ENCODE results near the gene TMEM260. TPM values are rescaled to one million over a fixed set of nuclear protein-coding genes. Genes with fewer than 3 reads are reported as not detected.

TMEM260 gene
- 10 to 100 TPM; 21.2 to 37.1 (median 31.5) TPM for polyA plus RNA-seq (ENCODE audit: insufficient read depth in 1 of 5, insufficient read length in 5 of 5, low replicate concordance in 1 of 5)
- long read RNA-seq, donor 1, full-length matches to known transcripts: 2 of 8 reads
- long read RNA-seq, donor 1, partial matches to known transcripts: 6 of 8 reads
- long read RNA-seq, donor 1, other reads (novel, unspliced or antisense): 0 of 8 reads
- long read RNA-seq, donor 2, full-length matches to known transcripts: 5 of 5 reads
- long read RNA-seq, donor 2, partial matches to known transcripts: 0 of 5 reads
- long read RNA-seq, donor 2, other reads (novel, unspliced or antisense): 0 of 5 reads
- long read RNA-seq, donor 3, full-length matches to known transcripts: 3 of 3 reads
- long read RNA-seq, donor 3, partial matches to known transcripts: 0 of 3 reads
- long read RNA-seq, donor 3, other reads (novel, unspliced or antisense): 0 of 3 reads
- long read RNA-seq, donor 4, partial matches to known transcripts: 6 of 6 reads
- long read RNA-seq, donor 4, other reads (novel, unspliced or antisense): 0 of 6 reads
- long read RNA-seq, donor 5, full-length matches to known transcripts: 4 of 13 reads
- long read RNA-seq, donor 5, partial matches to known transcripts: 9 of 13 reads
- long read RNA-seq, donor 5, other reads (novel, unspliced or antisense): 0 of 13 reads
- long read RNA-seq, donor 6, full-length matches to known transcripts: 4 of 4 reads
- long read RNA-seq, donor 6, partial matches to known transcripts: 0 of 4 reads
- long read RNA-seq, donor 6, other reads (novel, unspliced or antisense): 0 of 4 reads
- long read RNA-seq, donor 7, partial matches to known transcripts: 7 of 8 reads
- long read RNA-seq, donor 7, other reads (novel, unspliced or antisense): 0 of 8 reads
- long read RNA-seq, donor 8, partial matches to known transcripts: 0 of 1 reads
- long read RNA-seq, donor 8, other reads (novel, unspliced or antisense): 0 of 1 reads

DNA sequence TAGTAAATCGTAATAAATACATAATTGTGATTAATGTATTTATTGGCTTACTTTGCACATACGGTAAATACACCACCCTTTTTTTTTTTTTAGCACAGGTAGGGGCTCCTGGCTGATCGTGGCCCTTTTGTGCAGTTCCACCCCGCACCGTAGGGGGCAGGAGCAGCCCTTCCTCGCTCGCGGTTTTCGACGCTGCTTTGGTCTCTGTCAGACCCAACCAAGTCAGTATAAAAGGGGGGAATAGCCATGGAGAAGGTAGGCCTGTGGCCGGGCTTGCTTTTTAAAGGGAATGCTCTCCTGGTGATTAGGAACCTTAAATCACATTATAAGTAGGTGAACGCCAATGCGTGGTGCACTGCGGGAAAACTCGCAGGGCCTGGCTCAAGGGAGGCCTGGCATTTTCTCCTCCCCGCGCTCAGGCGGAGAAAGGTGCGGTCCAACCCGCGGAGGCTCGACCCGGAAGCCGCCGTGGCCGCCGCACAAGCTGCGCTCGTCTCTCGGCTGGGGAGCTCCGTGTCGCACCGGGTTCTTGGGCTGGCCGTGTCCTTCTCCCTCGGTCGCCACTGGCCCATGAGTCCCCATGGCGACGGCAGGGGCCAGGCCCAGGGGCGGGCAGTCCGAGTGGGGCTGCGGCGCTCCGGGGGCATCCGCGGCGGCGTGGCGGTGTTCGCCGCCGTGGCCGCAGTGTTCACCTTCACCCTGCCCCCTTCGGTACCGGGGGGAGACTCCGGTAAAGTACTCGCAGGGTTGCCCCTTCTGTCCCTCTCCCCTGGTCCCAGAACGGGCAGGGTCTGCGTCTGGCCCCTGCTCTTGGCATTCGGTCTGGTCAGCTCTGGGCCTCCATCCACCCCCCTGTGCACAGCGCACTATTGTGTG, at the start of gene TMEM260:
TSS of gene TMEM260 (plus strand) at position 454 of the 876 bp plus-strand sequence. CDS start at position 571, 117 bp downstream.
- DNase-seq: peak; percentile 88 to 89

- no peak for DNase-seq
Measured at GRCh38 chr14:56532546-56532945, 47.1 kb upstream of the TMEM260 start.

GRCh38 chr14:56534656-56535055, 44.9 kb upstream of the TMEM260 start:
- no peak for DNase-seq

DNA sequence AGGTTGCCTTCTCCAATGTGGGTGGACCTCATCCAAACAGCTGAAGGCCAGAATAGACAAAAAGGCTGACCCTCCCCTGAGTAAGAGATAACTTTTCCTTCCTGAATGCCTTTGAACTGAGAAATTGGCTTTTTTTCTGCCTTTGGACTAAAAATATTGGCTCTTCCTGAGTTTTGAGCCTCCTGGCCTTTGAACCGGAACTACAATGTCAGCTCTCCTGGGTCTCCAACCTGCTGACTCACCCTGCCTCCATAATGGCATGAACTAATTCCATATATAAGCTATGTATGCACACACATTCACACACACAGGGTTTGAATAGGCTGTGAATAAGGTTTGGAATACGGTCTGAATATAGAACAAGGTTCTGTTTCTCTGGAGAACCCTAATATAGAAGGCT, 39.7 kb upstream of the TMEM260 start:
- DNase-seq: no peak

DNA sequence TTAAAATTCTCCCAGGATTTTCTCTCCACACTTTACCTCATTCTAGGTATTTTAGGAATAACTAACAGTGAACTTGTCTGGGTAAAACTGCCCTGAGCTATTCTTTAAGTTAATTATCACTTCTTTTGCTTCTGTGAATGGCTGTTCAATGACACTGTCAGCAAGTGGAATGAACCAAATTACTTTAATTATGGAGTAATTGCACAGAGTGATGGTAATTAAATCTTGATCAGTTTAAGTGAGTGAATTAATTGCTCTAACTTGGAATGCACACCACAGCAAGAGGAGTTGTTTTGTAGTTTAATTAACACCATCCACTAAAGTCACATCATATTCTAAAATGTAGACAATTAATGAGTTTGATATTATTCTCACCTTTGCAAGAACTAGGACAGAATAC, 36.2 kb upstream of the TMEM260 start:
- DNase-seq: no peak

DNA sequence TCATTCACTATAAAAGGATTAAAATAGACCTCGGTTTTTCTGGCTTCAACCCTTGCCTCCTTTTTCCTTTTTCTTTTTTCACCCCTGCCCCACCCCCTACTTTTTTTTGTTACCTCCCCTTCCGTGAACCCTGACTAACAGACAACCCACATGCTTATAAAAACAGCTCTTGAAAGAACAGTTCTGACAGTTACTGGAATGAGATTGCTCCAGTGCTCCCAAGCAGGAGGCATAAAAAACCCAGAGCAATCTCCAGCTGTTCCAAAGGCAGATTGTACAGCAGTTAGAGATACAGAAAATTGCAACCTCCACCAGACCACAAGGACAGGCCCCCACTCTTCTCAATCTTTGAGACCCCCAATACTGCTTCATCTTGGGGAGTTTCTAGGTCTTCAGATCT, 29.9 kb upstream of the TMEM260 start:
- no peak for DNase-seq

DNA sequence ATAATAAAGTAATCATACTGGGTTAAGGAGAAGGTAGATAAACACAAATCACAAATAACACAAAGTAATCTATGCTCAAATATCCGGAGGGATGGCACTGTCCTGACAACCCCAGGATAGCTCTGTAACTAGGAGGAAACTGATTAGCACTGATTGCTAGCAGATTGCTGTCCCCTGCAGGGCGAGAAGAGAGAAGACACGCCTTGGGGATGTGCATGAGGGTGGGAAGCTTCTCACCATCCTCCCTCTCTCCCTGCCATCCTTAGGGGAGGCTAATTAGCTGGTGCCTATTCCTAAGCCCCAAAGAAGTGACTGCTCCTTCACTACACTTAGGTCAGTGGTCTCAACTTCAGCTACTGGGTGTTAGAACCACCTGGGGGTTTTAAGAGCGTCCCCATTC, 27.0 kb upstream of the TMEM260 start:
- DNase-seq: no peak

DNA sequence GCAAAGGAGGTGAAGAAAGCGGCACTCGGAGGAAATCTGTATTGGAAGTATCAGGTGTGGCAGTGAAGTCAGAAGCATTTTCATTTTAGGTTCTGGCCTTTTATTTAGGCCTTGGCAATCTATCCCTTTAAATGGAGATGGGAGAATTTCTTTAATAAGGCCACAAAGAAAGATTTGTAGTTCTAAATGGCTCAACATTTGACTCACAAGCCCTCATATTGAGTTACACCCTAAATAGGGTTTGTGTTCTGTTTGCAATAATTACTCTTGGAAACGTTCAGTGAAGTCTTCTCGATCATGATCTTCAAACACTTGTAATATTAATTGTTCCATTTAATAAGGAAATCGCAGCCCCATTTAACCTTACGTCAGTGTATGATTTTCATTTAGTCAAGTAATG, 25.3 kb upstream of the TMEM260 start:
- DNase-seq: no peak

- no peak for DNase-seq
Measured at GRCh38 chr14:56555921-56556570, 23.6 kb upstream of the TMEM260 start.

GRCh38 chr14:56559182-56559581, 20.4 kb upstream of the TMEM260 start:
- DNase-seq: no peak

DNA sequence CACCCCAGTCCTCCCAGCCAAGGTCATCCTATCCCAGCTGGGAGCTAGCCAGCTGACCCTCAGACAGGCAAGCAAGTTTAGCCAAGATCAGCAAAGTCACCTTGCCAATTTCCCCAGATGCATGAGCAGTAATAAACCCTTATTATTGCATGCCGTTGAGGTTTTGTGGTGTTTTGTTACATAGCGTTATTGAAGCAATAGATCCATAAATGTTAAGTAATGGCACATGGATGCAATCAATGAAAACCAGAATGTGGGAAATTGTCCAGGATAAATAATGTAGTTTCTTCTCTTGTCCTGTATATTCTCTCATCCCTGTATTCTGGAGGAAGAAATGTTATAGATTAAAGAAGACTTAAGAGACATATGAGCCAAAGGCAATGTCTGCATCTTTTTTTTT, 18.0 kb upstream of the TMEM260 start:
- no peak for DNase-seq

- DNase-seq: no peak
Measured at GRCh38 chr14:56562883-56563282, 16.7 kb upstream of the TMEM260 start.

- no peak for DNase-seq
Measured at GRCh38 chr14:56569174-56569573, 10.4 kb upstream of the TMEM260 start.

DNA sequence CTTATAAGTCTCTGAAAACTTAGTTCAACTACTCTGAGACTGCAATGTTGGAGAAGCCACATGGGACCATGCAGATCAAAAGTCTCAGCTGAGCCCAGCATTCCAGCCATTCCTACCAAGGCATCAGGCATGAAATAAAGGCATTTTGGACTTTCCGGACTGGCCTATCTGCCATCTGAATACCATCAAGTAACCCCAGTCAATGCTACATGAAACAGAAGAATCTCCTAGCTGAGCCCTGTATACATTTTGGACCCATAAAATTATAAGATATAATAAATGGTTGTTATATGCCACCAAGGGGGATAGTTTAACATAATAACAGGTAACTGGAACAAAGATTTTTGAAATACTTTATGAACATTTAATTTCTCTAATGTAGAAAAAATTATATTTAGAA, 9.3 kb upstream of the TMEM260 start:
- no peak for DNase-seq

DNA sequence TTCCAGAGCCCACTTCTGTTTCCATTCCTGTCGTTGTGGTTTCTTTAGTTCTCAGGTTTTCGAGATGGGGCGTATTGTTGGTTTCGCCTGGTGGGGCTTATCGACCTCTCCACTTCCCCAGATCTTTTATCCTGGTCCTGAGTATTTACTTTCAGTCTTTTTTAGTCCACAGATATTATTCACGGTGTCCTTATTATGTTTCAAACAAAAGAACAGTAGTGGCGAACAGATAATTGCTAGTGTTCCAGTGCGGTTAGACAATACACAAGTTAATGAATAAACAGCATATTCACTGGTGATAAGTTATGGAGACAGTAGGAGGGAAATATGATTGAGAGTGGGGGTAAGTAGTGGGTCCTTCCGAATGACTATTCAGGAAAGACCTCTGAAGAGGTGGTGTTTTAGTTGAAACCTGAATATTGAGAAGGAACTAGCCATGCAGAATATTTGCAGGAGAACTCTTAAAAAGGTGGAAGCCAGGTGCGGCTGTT, 668 bp downstream of the TMEM260 start:
- DNase-seq: no peak

DNA sequence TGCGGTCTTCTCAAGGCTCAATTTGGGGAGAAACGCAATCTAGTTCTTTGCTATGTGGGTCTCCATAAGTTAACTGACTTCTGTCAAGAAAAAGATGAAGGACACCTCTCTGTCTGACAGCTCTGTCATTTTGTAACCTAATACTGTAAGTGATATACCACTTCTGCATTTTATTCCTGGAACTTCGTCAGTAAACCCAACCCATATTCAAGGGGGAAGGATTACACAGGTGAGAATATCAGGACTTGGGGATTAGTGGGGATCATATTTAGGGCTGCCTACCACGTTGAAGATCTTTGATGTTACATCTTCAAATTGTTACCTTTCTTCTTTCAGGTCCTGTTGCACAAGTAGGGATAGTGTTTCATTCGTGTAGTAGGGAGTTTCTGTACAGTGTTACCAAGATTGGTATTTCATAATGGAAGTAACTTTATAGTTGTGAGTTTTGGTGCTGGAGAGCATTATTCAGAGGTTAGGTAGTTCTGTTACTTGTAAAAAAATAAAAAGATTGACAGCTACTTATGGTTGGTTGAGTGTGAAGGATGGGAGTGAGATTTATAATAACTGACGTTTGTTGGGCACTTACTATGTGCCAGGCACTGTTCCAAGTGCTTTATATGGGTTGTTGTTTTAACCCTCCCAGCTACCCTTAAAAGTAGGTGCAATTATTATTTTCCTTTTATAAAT, 1.6 kb downstream of the TMEM260 start:
- DNase-seq: no peak

- DNase-seq: no peak
Measured at GRCh38 chr14:56585461-56586084, 6.0 kb downstream of the TMEM260 start.

GRCh38 chr14:56587701-56588100, 8.1 kb downstream of the TMEM260 start:
- DNase-seq: no peak

DNA sequence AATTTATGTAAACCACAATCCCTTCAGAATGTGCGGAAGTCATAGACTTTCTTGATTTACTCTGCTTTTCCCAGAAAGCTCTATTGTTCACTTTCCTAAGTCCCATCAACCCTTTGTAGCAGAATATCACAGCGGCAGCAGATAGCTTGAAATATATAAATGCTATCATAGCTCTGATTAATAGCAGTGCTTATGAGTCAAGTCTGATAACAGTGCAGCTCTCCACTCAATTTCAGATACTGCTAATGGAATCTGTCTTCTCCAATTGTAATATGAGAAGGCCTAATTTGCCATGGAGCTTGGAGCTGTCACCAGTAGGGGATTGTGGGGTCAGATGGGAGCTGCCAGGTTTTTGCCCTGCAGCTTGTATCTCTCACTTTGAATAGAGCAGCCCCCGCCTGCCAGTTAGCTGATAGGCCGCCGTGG, 10.9 kb downstream of the TMEM260 start:
- no peak for DNase-seq
